GM21576 (cell line): ENCODE measurements around the gene BOC.

Experiments used
- ATAC-seq: cut with Tn5 transposase; IDR thresholded peaks from one replicate; pipeline ENCODE4 v1.9.1; 2021; ENCODE audit warnings: mild to moderate bottlenecking, moderate library complexity; ENCODE audit not compliant: unreplicated experiment

BOC gene

DNA sequence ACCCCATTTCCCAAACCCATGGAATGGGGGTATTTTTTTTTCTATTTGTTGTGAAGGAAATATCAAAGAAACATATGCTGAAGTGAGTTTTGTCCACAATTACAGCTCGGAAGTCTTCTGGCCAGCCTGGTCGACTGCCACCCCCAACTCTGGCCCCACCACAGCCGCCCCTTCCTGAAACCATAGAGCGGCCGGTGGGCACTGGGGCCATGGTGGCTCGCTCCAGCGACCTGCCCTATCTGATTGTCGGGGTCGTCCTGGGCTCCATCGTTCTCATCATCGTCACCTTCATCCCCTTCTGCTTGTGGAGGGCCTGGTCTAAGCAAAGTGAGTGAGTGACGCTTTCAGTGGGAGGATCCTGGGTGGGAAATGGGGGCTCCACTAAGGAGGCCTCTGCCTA, 71.9 kb downstream of the BOC start:
- ATAC-seq = no peak

DNA sequence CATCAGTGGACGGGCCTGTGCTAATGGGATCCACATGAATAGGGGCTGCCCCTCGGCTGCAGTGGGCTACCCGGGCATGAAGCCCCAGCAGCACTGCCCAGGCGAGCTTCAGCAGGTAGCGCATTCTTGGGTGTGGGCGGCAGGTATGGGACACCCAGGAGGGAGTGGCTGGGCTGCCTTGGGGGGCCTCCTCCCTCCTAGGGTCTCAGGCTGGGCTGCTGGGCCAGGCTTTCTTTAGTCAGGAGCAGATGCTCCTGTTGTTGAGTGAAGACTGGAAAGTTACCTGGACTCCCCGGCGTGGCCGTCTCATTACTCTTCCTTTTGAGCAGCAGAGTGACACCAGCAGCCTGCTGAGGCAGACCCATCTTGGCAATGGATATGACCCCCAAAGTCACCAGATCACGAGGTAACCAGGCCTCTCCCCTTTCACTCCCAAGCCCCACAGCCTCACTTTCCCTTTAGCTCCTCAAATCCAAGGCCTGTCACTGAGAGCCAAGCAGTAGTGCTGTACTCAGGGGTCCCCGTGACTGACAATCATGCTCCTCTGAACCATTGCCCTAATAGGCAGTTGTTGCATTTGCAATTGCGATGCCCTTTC, 73.2 kb downstream of the BOC start:
- ATAC-seq = no peak

DNA sequence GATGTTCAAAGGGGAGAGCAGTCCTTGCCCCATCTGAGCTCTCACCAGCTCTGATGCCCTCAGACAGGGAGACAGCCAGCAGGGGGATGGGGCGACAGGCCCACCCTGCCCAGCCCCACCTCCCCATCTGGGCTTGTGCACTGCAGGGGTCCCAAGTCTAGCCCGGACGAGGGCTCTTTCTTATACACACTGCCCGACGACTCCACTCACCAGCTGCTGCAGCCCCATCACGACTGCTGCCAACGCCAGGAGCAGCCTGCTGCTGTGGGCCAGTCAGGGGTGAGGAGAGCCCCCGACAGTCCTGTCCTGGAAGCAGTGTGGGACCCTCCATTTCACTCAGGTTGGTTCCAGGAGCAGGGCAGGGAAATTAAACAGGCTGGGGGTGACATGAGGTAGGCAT, 73.9 kb downstream of the BOC start:
- no peak for ATAC-seq

DNA sequence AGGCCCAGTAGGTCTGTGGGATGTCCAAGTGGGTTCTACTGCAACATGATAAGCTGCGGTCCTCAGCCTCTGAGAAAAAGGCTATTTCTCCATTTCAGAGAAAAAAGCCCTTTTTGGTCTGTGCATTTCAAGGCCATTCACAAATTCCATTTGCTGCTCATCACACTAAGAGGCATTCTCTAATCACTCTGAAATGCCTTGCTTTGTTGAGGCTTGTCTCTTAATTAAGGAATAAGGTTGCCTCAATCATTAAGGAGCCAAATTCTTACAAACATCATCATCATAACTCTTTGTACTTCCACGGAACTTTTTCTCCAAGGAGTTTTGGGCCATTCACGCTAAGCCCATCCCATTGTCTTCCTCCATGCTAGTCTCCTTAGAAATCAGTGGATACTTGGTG, 74.4 kb downstream of the BOC start:
- ATAC-seq = no peak

DNA sequence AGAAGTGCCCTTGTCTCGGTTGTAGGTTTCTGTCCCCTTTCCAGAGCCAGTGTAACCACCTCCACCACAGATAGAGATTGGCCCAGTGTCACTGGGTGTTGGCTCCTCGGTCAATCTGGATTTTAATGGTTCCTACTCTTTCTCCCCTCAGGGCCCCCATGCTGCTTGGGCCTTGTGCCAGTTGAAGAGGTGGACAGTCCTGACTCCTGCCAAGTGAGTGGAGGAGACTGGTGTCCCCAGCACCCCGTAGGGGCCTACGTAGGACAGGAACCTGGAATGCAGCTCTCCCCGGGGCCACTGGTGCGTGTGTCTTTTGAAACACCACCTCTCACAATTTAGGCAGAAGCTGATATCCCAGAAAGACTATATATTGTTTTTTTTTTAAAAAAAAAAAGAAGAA, 75.2 kb downstream of the BOC start:
- ATAC-seq = no peak

GRCh38 chr3:113287111-113287802, 75.9 kb downstream of the BOC start:
- ATAC-seq = no peak

DNA sequence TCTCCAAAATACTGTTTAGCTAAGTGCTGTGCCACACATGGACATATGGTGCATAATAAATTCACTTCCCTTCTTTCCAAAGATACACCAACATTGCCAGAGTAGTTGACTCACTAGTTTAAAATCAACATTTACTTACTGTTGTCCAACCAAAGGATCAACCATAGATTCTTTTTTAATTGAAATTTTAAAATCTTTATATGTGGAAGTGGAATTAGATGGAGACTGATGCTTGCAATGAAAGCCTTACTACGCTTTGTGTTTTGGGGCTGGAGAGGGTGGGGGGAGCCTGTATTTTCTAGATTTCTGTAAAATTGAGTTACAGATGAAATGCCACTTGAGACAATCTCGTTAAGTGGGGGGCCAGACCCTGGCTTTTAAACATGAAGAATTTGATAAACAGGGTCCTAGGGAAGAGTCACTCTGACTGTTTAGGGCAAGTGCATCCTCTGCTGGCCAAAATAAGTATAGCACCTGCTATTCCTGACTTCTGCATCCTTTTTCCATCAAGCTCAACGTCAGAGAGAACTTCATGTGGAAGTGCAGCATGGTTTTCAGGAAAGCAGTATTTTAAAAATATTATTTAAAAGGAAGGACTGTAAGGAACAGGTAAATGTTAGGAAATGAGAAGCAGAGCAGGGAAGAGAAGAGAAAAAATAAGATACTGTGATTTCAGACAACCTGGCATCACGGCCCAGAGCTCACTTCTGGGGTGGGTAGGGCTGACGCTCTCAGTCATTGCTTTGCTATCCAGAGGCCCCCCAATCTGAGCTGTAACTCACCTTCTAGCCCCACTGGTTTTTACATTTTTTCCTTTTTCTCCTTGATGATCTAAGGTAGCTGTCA, 76.7 kb downstream of the BOC start:
- no peak for ATAC-seq

- no peak for ATAC-seq
Observed at GRCh38 chr3:113288881-113289280, 77.5 kb downstream of the BOC start.

GRCh38 chr3:113291572-113291971, 80.2 kb downstream of the BOC start:
- ATAC-seq = no peak

DNA sequence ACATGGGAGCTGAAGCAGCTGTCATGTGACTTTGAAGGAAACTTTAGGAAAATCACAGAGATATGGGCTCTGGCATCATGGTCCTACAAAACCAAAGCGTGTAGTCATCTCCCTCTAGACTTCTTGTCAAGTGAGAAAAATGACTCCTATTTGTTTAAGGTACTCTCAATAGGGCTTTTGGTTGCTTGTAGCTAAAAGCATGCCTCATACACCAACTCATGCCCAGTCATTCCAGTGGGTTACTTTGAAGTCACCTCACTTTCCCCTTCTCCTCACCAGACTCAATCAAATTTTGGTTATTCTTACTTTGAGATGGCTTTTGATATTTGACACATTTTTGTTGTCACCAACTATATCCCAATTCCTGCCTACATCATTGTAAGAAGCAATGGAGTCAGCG, 81.6 kb downstream of the BOC start:
- no peak for ATAC-seq

DNA sequence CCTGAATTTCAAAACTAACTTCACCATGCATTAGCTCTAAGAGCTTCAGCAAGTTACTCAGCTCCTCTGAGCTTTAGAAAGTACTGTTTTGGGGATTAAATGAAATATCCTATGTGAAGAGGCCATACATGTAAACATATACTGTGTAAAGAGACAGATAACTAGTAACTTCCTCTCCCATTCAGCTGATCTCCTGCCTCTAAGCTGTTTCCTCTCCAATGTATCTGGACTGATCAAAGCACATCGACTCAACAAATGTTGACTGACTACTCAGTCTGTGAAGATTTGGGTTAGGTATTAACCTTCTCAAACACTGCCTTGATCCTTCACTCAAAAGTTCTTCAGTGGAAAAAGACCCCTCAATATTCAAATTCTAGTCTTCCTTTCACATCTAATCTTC, 82.0 kb downstream of the BOC start:
- no peak for ATAC-seq

- ATAC-seq = no peak
Observed at GRCh38 chr3:113295463-113295862, 84.1 kb downstream of the BOC start.

DNA sequence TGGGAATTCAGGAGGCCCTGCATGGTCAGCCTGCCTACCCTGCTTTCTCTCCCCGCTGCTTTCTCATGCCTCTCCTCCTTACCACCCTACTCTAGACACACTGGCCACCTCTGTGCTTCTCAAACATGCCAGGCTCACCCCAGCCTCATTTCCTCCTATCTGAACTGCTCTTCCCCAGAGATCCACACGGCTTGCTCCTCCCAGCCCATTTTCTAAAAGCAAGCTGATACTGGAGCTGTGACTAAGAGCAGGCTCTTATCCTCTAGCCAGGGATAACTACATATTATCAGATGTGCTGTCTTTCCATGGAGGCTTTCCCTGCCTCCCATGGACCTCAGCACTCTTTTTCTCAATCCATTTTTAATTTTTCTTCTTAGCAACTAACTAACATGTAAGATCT, 85.9 kb downstream of the BOC start:
- no peak for ATAC-seq

DNA sequence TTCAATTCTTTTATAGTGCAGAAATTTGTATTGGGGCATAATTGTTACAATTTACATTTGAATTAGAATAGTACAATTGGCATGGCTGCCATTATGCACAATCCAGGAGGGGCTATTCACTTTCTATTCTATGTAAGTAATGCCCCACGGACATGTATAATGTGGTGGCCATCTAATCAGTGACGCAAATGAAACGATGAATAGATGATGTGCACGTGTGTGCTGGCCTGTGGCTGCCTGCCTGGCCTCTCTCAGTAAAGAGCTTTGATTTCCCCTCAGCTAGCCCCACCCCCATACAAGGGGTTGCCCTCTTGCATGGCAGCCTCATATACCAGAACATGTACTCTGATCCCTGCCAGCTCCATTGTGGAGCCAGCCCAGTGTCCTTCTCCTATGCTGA, 86.5 kb downstream of the BOC start:
- ATAC-seq = no peak

- no peak for ATAC-seq
Observed at GRCh38 chr3:113300596-113300995, 89.2 kb downstream of the BOC start.

GRCh38 chr3:113304102-113304501, 92.7 kb downstream of the BOC start:
- no peak for ATAC-seq

GRCh38 chr3:113304856-113305540, 93.6 kb downstream of the BOC start:
- ATAC-seq = no peak

DNA sequence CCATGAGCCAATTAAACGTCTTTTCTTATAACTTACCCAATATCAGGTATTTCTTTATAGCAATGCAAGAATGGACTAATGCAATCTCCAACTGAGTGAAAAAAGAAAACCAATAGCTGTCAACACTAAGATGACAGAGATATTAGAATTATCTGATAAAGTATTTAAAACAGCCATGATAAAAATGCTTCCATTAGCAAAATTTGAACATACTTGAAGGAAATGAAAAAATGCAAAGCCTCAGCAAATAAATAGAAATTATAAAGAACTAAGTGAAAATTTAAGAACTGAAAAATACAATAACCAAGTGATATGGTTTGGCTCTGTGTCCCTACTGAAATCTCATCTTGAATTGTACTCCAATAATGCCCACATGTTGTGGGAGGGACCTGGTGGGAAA, 99.6 kb downstream of the BOC start:
- ATAC-seq = no peak

GRCh38 chr3:113312416-113312815, 101.1 kb downstream of the BOC start:
- ATAC-seq = no peak

DNA sequence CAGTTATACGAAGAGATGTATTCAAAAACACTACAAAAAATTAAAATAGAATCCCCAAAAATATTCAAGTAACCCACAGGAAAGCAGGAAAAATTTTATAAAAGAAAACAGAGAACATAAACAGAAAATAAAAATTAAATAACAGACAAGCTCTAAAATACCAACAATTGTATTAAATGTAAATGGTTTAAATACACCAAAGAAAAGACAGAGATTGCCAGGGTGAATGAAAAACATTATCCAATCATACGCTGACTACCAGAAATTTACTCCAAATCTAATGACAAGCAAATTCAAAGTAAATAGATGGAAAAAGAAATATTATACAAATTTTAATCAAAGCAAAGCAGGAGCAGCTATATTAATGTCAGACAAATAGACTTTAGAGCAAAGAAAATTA, 103.6 kb downstream of the BOC start:
- no peak for ATAC-seq

GRCh38 chr3:113329757-113330156, 118.4 kb downstream of the BOC start:
- ATAC-seq = no peak

DNA sequence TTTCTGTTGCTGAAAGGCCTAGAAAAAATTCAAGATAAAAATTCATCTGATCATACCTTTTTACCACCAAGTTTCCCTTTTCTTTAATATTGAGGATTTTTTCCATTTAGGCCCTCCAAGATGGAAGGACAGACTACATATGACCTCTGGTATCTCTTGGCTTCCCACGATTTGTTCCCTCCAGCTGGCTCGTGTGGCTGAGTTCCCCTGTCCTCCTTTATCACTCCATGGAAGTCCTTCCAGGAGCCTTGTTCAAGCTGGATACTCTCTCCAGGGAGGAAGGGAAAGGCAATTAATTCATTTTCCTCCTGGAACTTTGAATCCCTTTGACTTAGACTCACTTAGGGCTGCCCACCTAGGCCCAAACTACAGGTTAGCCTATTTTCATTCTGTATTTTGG, 119.4 kb downstream of the BOC start:
- ATAC-seq = no peak
